Measurements from ENCODE around the gene ZNF14.
"Not testable (repeated sequence)": the region's sequence is repeated elsewhere in the genome, so short reads cannot be mapped to it uniquely, and the experiment has no call there.

ZNF14 gene

DNA sequence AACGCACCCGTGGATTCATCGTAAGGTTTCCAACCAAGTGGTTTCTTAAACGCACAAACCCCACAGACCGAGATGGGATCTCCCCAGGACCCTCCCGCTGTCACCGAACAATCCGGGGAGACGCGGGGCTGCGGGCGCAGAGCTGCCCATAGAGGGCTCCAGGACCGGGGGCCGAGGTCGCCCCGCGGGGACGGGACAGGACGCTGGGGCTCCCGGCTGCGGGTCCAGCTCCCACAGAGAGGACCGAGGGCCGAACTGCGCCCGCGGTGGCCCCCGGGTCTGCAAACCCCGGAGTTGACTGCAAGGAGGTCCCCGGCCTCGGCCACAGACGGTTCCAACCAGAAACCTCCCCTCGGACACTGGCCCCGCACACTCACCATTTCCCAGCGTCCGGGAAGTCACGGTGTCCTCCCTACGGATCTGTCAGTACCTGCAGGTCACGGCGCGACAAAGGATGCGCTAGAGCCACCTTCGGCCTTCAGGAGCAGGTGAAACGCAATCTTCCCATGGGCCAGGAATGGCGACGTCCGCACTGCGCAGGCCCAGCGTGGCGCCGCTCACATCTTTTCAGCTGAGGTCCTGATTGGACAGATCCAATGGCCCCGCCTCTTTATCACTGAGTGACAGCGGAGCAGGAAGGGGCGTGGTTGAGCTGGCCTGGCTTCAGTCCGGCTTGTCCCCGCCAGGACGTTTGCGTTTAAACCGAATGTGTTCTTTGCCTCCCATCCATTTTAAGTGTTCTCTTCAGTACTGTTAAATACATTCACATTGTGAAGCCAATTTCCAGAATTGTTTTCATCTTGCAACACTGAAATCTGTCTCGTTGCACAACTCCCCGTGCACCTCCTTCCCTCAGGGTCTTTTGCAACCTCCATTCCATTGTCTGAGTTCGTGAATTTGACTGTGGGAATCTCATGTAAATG, at the start of gene ZNF14:
Gene ZNF14 (minus strand): TSS at position 534 of the 923 bp plus-strand sequence. CDS start 154 bp downstream, at position 380.
- Histone ChIP-seq H3K36me3 (ENCODE audit: control insufficient read depth, insufficient read depth, low read length) (peaks cover 2% of the 10 kb centered on the region), H3K4me1 (no peaks in the 10 kb centered on the region), H3K9me3 (ENCODE audit: control insufficient read depth, low read length) (no peaks in the 10 kb centered on the region), H3K4me2 (ENCODE audit: low read length) (peak within 1 kb of the TSS; percentile 89), H3K9ac (peak within 1 kb of the TSS; percentile 48), H3K27me3 (ENCODE audit: control insufficient read depth, insufficient read depth, low read length) (no peaks in the 10 kb centered on the region), H3K79me2 (peaks cover 8% of the 10 kb centered on the region), H3K27ac (peak within 1 kb of the TSS; percentile 72), H2AFZ (peak within 1 kb of the TSS; percentile 89), H3K4me3 (ENCODE audit: low read depth, low read length) (peak within 1 kb of the TSS; percentile 81)
- TF ChIP-seq, protein P1, sequence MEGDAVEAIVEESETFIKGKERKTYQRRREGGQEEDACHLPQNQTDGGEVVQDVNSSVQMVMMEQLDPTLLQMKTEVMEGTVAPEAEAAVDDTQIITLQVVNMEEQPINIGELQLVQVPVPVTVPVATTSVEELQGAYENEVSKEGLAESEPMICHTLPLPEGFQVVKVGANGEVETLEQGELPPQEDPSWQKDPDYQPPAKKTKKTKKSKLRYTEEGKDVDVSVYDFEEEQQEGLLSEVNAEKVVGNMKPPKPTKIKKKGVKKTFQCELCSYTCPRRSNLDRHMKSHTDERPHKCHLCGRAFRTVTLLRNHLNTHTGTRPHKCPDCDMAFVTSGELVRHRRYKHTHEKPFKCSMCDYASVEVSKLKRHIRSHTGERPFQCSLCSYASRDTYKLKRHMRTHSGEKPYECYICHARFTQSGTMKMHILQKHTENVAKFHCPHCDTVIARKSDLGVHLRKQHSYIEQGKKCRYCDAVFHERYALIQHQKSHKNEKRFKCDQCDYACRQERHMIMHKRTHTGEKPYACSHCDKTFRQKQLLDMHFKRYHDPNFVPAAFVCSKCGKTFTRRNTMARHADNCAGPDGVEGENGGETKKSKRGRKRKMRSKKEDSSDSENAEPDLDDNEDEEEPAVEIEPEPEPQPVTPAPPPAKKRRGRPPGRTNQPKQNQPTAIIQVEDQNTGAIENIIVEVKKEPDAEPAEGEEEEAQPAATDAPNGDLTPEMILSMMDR (IDR thresholded peaks at IDR 0.05): no peak

DNA sequence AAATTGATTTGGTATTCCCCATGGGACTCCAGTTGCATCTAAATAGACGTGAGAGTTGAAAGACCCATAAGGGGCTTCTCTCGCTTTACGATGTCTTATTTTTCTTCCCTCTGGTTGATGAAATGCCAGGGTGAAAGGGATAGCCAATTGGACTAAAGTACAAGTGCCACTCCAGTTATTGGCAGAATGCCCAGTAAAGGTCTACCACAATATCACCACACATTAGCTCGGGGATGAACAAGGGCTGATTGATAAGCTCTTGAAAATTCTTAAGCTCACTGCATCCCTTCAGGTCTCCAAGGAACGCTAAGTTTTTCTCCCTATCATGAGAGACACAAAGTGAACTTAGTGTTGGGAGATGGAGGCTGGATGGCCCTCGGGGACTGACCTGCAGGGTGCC, 48.9 kb upstream of the ZNF14 start:
- H3K9me3 ChIP-seq (ENCODE audit: control insufficient read depth, low read length); H3K27me3 ChIP-seq (ENCODE audit: control insufficient read depth, insufficient read depth, low read length); H3K4me1 ChIP-seq; H2AFZ ChIP-seq; H3K4me2 ChIP-seq (ENCODE audit: low read length); H3K36me3 ChIP-seq (ENCODE audit: control insufficient read depth, insufficient read depth, low read length); H3K27ac ChIP-seq; H3K4me3 ChIP-seq (ENCODE audit: low read depth, low read length); H3K9ac ChIP-seq: not testable (repeated sequence)
- peaks cover 18% of the 10 kb centered on the region for H3K79me2 ChIP-seq

DNA sequence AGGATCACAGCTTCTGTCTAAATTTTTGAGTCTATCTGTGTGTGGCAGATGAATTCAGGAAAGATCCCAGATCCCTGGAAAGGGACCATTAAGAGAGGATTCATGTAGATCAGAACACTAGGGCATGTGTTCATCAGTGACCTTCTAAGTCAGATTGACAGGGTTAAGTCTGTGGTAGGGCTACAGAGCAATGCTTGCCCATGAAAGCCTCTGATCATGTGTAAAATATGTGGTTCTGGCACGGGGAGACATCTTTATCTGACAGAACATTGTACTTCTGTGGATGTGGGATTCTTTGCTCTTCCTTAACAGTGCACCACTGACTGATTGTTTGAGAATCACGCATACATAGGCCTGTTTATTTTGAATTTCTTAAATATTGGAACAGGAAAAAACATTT, 45.8 kb upstream of the ZNF14 start:
- Histone ChIP-seq H3K79me2 (peaks cover 12% of the 10 kb centered on the region), H3K4me3 (ENCODE audit: low read depth, low read length) (no peak overlapping the region), H3K9me3 (ENCODE audit: control insufficient read depth, low read length) (no peaks in the 10 kb centered on the region), H2AFZ (no peak overlapping the region), H3K9ac (no peak overlapping the region), H3K27me3 (ENCODE audit: control insufficient read depth, insufficient read depth, low read length) (no peaks in the 10 kb centered on the region), H3K4me1 (no peaks in the 10 kb centered on the region), H3K4me2 (ENCODE audit: low read length) (no peak overlapping the region), H3K36me3 (ENCODE audit: control insufficient read depth, insufficient read depth, low read length) (no peaks in the 10 kb centered on the region), H3K27ac (no peak overlapping the region)
- TF ChIP-seq, protein P1 (IDR thresholded peaks at IDR 0.05): no peak

DNA sequence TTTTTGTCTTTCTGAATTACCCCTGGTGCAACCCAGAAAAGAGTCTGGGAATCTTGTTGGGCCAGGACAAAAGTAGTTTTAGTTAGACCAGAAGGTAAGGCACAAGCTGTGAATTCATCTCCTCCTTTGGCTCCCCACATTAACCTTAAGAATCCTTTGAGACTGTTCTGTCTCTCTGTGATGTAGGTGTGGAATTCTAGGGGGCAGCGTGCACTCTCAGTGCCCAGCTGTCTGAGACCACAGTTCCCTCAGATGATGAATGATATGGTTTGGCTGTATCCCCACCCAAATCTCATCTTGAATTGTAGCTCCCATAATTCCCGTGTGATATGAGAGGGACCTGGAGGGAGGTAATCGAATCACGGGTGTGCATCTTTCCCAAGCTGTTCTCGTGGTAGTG, 44.8 kb upstream of the ZNF14 start:
- Histone ChIP-seq H3K4me1 (no peaks in the 10 kb centered on the region), H3K4me3 (ENCODE audit: low read depth, low read length) (no peak overlapping the region), H2AFZ (no peak overlapping the region), H3K36me3 (ENCODE audit: control insufficient read depth, insufficient read depth, low read length) (no peaks in the 10 kb centered on the region), H3K27me3 (ENCODE audit: control insufficient read depth, insufficient read depth, low read length) (no peaks in the 10 kb centered on the region), H3K4me2 (ENCODE audit: low read length) (peak overlapping the region; percentile 81), H3K79me2 (peaks cover 12% of the 10 kb centered on the region), H3K9ac (no peak overlapping the region), H3K9me3 (ENCODE audit: control insufficient read depth, low read length) (no peaks in the 10 kb centered on the region), H3K27ac (no peak overlapping the region)
- TF ChIP-seq, protein P1 (IDR thresholded peaks at IDR 0.05): no peak

DNA sequence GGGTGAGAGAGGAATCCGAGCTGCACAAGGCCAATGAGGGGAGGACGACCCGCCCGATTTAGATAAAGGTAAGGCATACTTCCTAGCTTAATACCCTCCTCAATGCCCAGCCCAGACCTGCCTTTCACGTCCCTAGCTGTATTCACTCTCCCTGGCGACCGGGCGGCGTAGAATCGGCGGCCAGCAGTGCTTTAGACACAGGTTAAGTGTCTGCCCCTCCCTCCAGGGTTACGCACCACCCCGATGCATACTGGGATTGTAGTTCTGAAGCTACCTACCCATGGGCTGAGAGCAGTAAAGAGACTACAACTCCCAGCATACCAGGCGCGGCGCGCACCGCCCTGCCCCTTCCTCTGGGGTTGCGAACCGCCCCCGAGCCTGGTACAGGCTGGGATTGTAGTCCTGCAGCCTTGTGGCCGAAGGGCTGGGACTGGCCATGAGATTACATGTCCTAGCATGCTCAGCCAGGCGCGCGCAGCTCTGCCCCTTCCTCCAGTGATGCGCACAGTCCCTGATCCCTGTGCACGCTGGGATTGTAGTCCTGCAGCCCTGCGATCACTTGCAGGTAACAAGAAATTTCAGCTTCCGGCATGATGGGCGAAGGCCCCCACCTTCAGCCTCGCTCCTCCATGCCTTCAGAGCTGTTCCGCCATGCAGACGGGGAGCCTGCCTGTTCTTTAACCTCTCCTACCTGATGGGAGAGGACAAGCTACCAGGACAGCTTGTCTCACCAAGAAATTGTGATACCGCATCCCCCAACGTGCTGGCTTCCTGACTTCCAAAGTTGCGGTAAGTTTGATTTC, 43.5 kb upstream of the ZNF14 start:
- Histone ChIP-seq H2AFZ (peak overlapping the region; percentile 77), H3K4me1 (no peaks in the 10 kb centered on the region), H3K27ac (peak overlapping the region; percentile 82), H3K27me3 (ENCODE audit: control insufficient read depth, insufficient read depth, low read length) (no peaks in the 10 kb centered on the region), H3K9ac (peak overlapping the region; percentile 32), H3K9me3 (ENCODE audit: control insufficient read depth, low read length) (no peaks in the 10 kb centered on the region), H3K36me3 (ENCODE audit: control insufficient read depth, insufficient read depth, low read length) (no peaks in the 10 kb centered on the region), H3K4me3 (ENCODE audit: low read depth, low read length) (peak overlapping the region; percentile 88), H3K4me2 (ENCODE audit: low read length) (peak overlapping the region; percentile 81), H3K79me2 (peaks cover 8% of the 10 kb centered on the region)
- TF ChIP-seq, protein P1 (IDR thresholded peaks at IDR 0.05): peak; percentile 8

All from parathyroid adenoma (tissue), 2 donors.